GM23248 (cell line): ENCODE measurements around the gene RRP1. TPM values are rescaled to one million over a fixed set of nuclear protein-coding genes. Genes with fewer than 3 reads are reported as not detected.

Experiments used
- DNase-seq: peaks from one replicate; pipeline ENCODE4 v3.0.0-alpha.2; 2015
- H2AFZ ChIP-seq: fragments of 200-600 bp; sonication (generic); 2 replicates; pipeline ENCODE4 v1.6.1; 2016; ENCODE audit warnings: antibody characterized with exemption
- H3F3A ChIP-seq: fragments of 200-600 bp; sonication (generic); 2 replicates; pipeline ENCODE4 v1.6.1; 2016; ENCODE audit warnings: mild to moderate bottlenecking, antibody characterized with exemption, mixed run types; ENCODE audit not compliant: insufficient read depth
- H3K27ac ChIP-seq: fragments of 200-600 bp; sonication (generic); 2 replicates; pipeline ENCODE4 v1.5.1; 2016; ENCODE audit warnings: mild to moderate bottlenecking
- H3K27me3 ChIP-seq: fragments of 200-600 bp; sonication (generic); replicated peaks from 2 replicates; pipeline ENCODE4 v1.6.1; 2016; ENCODE audit warnings: mild to moderate bottlenecking; ENCODE audit not compliant: insufficient read depth
- H3K36me3 ChIP-seq: fragments of 200-600 bp; sonication (generic); 2 replicates; pipeline ENCODE4 v1.6.1; 2016; ENCODE audit warnings: low read depth, mild to moderate bottlenecking
- H3K4me1 ChIP-seq: fragments of 200-600 bp; sonication (generic); 2 replicates; pipeline ENCODE4 v1.6.1; 2016; ENCODE audit warnings: mild to moderate bottlenecking; ENCODE audit not compliant: insufficient read depth
- H3K4me2 ChIP-seq: fragments of 200-600 bp; sonication (generic); one replicate; pipeline ENCODE4 v1.6.1; 2016; ENCODE audit warnings: mild to moderate bottlenecking; ENCODE audit not compliant: unreplicated experiment
- H3K4me3 ChIP-seq: fragments of 200-600 bp; sonication (generic); 2 replicates; pipeline ENCODE4 v1.5.1; 2016; ENCODE audit warnings: mild to moderate bottlenecking
- H3K79me2 ChIP-seq: fragments of 200-600 bp; sonication (generic); 2 replicates; pipeline ENCODE4 v1.6.1; 2016; ENCODE audit warnings: mild to moderate bottlenecking; ENCODE audit not compliant: insufficient read depth
- H3K9ac ChIP-seq: fragments of 200-600 bp; sonication (generic); 2 replicates; pipeline ENCODE4 v1.6.1; 2016; ENCODE audit warnings: mild to moderate bottlenecking
- H3K9me2 ChIP-seq: fragments of 200-600 bp; sonication (generic); 2 replicates; pipeline ENCODE4 v1.6.1; 2016; ENCODE audit warnings: mixed run types, mild to moderate bottlenecking, moderate library complexity; ENCODE audit not compliant: insufficient read depth
- H3K9me3 ChIP-seq: fragments of 200-600 bp; sonication (generic); one replicate; pipeline ENCODE4 v1.6.1; 2017; ENCODE audit warnings: low read depth
- H4K20me1 ChIP-seq: fragments of 200-600 bp; sonication (generic); 2 replicates; pipeline ENCODE4 v1.6.0; 2016; ENCODE audit not compliant: insufficient read depth
- EZH2 ChIP-seq: fragments of 200-600 bp; sonication (generic); IDR thresholded peaks from 2 replicates; pipeline ENCODE4 v1.6.1; 2018; ENCODE audit warnings: antibody characterized with exemption, mild to moderate bottlenecking; ENCODE audit not compliant: insufficient read depth, poor library complexity, severe bottlenecking
- EZH2phosphoT487 ChIP-seq: fragments of 200-600 bp; sonication (generic); IDR thresholded peaks from 2 replicates; pipeline ENCODE4 v1.6.1; 2018; ENCODE audit warnings: antibody characterized with exemption, moderate library complexity, mild to moderate bottlenecking, low read depth; ENCODE audit not compliant: insufficient read depth
- WGBS, 2 experiments: methylation state at CpG; one replicate each; pipeline ENCODE4 v1.1.6; 2015 to 2017; ENCODE audit warnings: low lambda C conversion rate in 2 of 2, low coverage in 1 of 2; ENCODE audit errors: missing lambda C conversion rate in 2 of 2; 5-methylcytosine and 5-hydroxymethylcytosine counted together
- in situ Hi-C: fragments of 300-500 bp; cut with MboI; formaldehyde crosslinking; loops from 2 replicates; pipeline ENCODE4 v1.15.0; 2020
- polyA plus RNA-seq: library from polyadenylated mRNA; unstranded; fragments of >200 nt; fragmentation: Nextera tagmentation; extraction: Ambion mirVana; gene quantifications from 2 replicates; pipeline ENCODE4 v1.2.1, GENCODE V29; 2016
- total RNA-seq: library from RNA; depleted of rRNA; stranded (reverse); fragments of >200 nt; shearing (Covaris generic); gene quantifications from 2 replicates; pipeline ENCODE4 v1.2.3, GENCODE V29; 2014

Gene RRP1
- total and polyA plus RNA-seq, 2 experiments from 2014 or later = 17.6 to 22.3 TPM

GRCh38 chr21:43805275-43805800 is 16.0 kb downstream of the RRP1 start:
- Histone ChIP-seq H3K9ac (no peak overlapping the region), H3F3A (peaks cover 6% of the 10 kb centered on the region; the same call in 1 of the 2 replicates), H3K79me2 (no peaks in the 10 kb centered on the region), H3K4me1 (no peaks in the 10 kb centered on the region), H3K36me3 (no peaks in the 10 kb centered on the region), H3K9me2 (no peaks in the 10 kb centered on the region), H3K9me3 (no peaks in the 10 kb centered on the region), H3K4me2 (no peak overlapping the region), H4K20me1 (no peaks in the 10 kb centered on the region), H2AFZ (no peak overlapping the region), H3K27ac (no peak overlapping the region), H3K4me3 (no peak overlapping the region), H3K27me3 (no peaks in the 10 kb centered on the region)
- TF ChIP-seq EZH2phosphoT487 (no peak), EZH2 (no peak)
- WGBS, 2 experiments = 88 to 90% methylated on average over 14 of the region's 14 CpGs
- no peak for DNase-seq
- in situ Hi-C loops = no loop called here

GRCh38 chr21:43806017-43806710 is 16.8 kb downstream of the RRP1 start:
- H3K9me2 ChIP-seq = no peaks in the 10 kb centered on the region
- no peaks in the 10 kb centered on the region for H4K20me1 ChIP-seq
- no peak overlapping the region for H3K27ac ChIP-seq
- H3K4me1 ChIP-seq = no peaks in the 10 kb centered on the region
- no peaks in the 10 kb centered on the region for H3K79me2 ChIP-seq
- TF ChIP-seq EZH2 (no peak), EZH2phosphoT487 (no peak)
- H3K27me3 ChIP-seq = no peaks in the 10 kb centered on the region
- DNase-seq = no peak
- no peak overlapping the region for H2AFZ ChIP-seq
- no peaks in the 10 kb centered on the region for H3K9me3 ChIP-seq
- H3K9ac ChIP-seq = no peak overlapping the region
- in situ Hi-C loops = no loop called here
- H3F3A ChIP-seq = peaks cover 6% of the 10 kb centered on the region; the same call in 1 of the 2 replicates
- no peak overlapping the region for H3K4me3 ChIP-seq
- WGBS, 2 experiments = 84 to 86% methylated on average over 21 of the region's 21 CpGs
- H3K36me3 ChIP-seq = no peaks in the 10 kb centered on the region
- no peak overlapping the region for H3K4me2 ChIP-seq

GRCh38 chr21:43808367-43808766 is 19.0 kb downstream of the RRP1 start:
- Histone ChIP-seq H3K9me3 (no peaks in the 10 kb centered on the region), H2AFZ (no peak overlapping the region), H3K9me2 (no peaks in the 10 kb centered on the region), H3F3A (peaks cover 6% of the 10 kb centered on the region; the same call in 1 of the 2 replicates), H3K4me2 (no peak overlapping the region), H4K20me1 (no peaks in the 10 kb centered on the region), H3K4me3 (no peak overlapping the region), H3K36me3 (no peaks in the 10 kb centered on the region), H3K27me3 (no peaks in the 10 kb centered on the region), H3K27ac (no peak overlapping the region), H3K4me1 (no peaks in the 10 kb centered on the region), H3K9ac (no peak overlapping the region), H3K79me2 (no peaks in the 10 kb centered on the region)
- no peak for TF ChIP-seq EZH2
- in situ Hi-C loops = no loop called here
- DNase-seq = no peak
- WGBS, 2 experiments = 84 to 92% methylated on average over 14 to 18 of the region's 18 CpGs

- no peak overlapping the region for H3K4me3 ChIP-seq
- H3K36me3 ChIP-seq = no peaks in the 10 kb centered on the region
- no peaks in the 10 kb centered on the region for H3K9me2 ChIP-seq
- no peaks in the 10 kb centered on the region for H3K9me3 ChIP-seq
- in situ Hi-C loops = no loop called here
- no peak overlapping the region for H3K9ac ChIP-seq
- DNase-seq = no peak
- H3K27me3 ChIP-seq = no peaks in the 10 kb centered on the region
- H3F3A ChIP-seq = peaks cover 6% of the 10 kb centered on the region; the same call in 1 of the 2 replicates
- H3K4me1 ChIP-seq = no peaks in the 10 kb centered on the region
- no peak overlapping the region for H3K4me2 ChIP-seq
- 86 to 87% methylated on average over 22 of the region's 22 CpGs for WGBS, 2 experiments
- TF ChIP-seq EZH2 = no peak
- no peak for TF ChIP-seq EZH2phosphoT487
- H2AFZ ChIP-seq = no peak overlapping the region
- no peak overlapping the region for H3K27ac ChIP-seq
- H4K20me1 ChIP-seq = no peaks in the 10 kb centered on the region
- H3K79me2 ChIP-seq = no peaks in the 10 kb centered on the region
Observed at GRCh38 chr21:43808832-43809251, 19.5 kb downstream of the RRP1 start.
